Spinal cord (tissue), 10 donors: ENCODE measurements around the gene PERP. TPM values are rescaled to one million over a fixed set of nuclear protein-coding genes. Genes with fewer than 3 reads are reported as not detected.

Source experiments
- DNase-seq, 6 donors: peaks; one replicate each; pipeline versions ENCODE4 v3.0.0 to v3.0.0-alpha.2; 2013 to 2015; ENCODE audit warnings: low spot score in 6 of 6, low read depth in 4 of 6
- H3K27ac ChIP-seq: one replicate; pipeline ENCODE4 v1.5.1; 2013; ENCODE audit warnings: low read depth, low read length, control low read depth
- H3K27me3 ChIP-seq: one replicate; pipeline ENCODE4 v1.6.1; 2013; ENCODE audit warnings: low read length; ENCODE audit not compliant: control insufficient read depth, insufficient read depth
- H3K36me3 ChIP-seq: one replicate; pipeline ENCODE4 v1.6.1; 2013; ENCODE audit warnings: low read length; ENCODE audit not compliant: control insufficient read depth, insufficient read depth
- H3K4me1 ChIP-seq: one replicate; pipeline ENCODE4 v1.6.1; 2013; ENCODE audit warnings: low read length; ENCODE audit not compliant: control insufficient read depth, insufficient read depth
- H3K4me3 ChIP-seq: one replicate; pipeline ENCODE4 v1.5.1; 2013; ENCODE audit warnings: low read depth, low read length, control low read depth
- H3K9me3 ChIP-seq: one replicate; pipeline ENCODE4 v1.6.1; 2013; ENCODE audit warnings: low read length; ENCODE audit not compliant: control insufficient read depth, insufficient read depth
- WGBS: methylation state at CpG from one replicate; pipeline ENCODE4 v1.1.5; 2013; ENCODE audit warnings: missing lambda C conversion rate; ENCODE audit not compliant: insufficient coverage; 5-methylcytosine and 5-hydroxymethylcytosine counted together
- polyA plus RNA-seq, 2 donors: library from polyadenylated mRNA; unstranded; fragments of 120-200 nt; gene quantifications; one replicate each; pipeline ENCODE4 v1.2.1, GENCODE V29; 2013; ENCODE audit not compliant: insufficient read length in 2 of 2
- total RNA-seq, 2 donors: library from RNA; depleted of rRNA in 1 of 2; stranded (reverse); fragments of 120-200 nt in 1 of 2; fragments of >200 nt in 1 of 2; gene quantifications; one replicate each; pipeline versions ENCODE4 v1.2.3 to v1.2.4, GENCODE V29; 2013 to 2014
- donor health status: healthy.

The PERP gene
- total and polyA plus RNA-seq, 4 donors: 4.6 to 10.9 (median 6.5) TPM

GRCh38 chr6:138106665-138107077 is 548 bp downstream of the PERP start:
- Histone ChIP-seq H3K36me3 (no peaks in the 10 kb centered on the region), H3K27ac (no peak overlapping the region), H3K27me3 (peaks cover 19% of the 10 kb centered on the region), H3K9me3 (no peaks in the 10 kb centered on the region), H3K4me1 (peaks cover 9% of the 10 kb centered on the region), H3K4me3 (peak overlapping the region; percentile 55)
- 1% methylated on average over 10 of the region's 17 CpGs for WGBS
- no peak for DNase-seq

GRCh38 chr6:138105880-138106664 is 1.1 kb downstream of the PERP start:
- no peaks in the 10 kb centered on the region for H3K9me3 ChIP-seq
- H3K36me3 ChIP-seq: no peaks in the 10 kb centered on the region
- peak overlapping the region; percentile 25 for H3K4me3 ChIP-seq
- H3K27me3 ChIP-seq: peaks cover 19% of the 10 kb centered on the region
- DNase-seq: peak in 2 of 6 donors; percentile 34 to 89
- H3K27ac ChIP-seq: peak overlapping the region; percentile 5
- WGBS: 0% methylated on average over 1 of the region's 10 CpGs
- peaks cover 9% of the 10 kb centered on the region for H3K4me1 ChIP-seq

- no peaks in the 10 kb centered on the region for H3K36me3 ChIP-seq
Measured at GRCh38 chr6:138105446-138105845, 1.8 kb downstream of the PERP start.

GRCh38 chr6:138104618-138105213 is 2.5 kb downstream of the PERP start:
- Histone ChIP-seq H3K27ac (no peak overlapping the region), H3K4me1 (peaks cover 9% of the 10 kb centered on the region)
- WGBS: 66% methylated on average over 5 of the region's 10 CpGs

More at GRCh38 chr6:138105446-138105845, 1.8 kb downstream of the PERP start:
- Histone ChIP-seq H3K27me3 (peaks cover 19% of the 10 kb centered on the region), H3K4me1 (peaks cover 9% of the 10 kb centered on the region), H3K9me3 (no peaks in the 10 kb centered on the region), H3K27ac (no peak overlapping the region), H3K4me3 (no peak overlapping the region)
- DNase-seq: peak in 1 of 6 donors; percentile 20
- no CpG with 5 or more reads among the region's 5 CpGs for WGBS

GRCh38 chr6:138103871-138104270 is 3.3 kb downstream of the PERP start:
- WGBS: no CpG with 5 or more reads among the region's 5 CpGs

More at GRCh38 chr6:138104618-138105213, 2.5 kb downstream of the PERP start:
- Histone ChIP-seq H3K27me3 (peaks cover 19% of the 10 kb centered on the region), H3K4me3 (no peak overlapping the region), H3K9me3 (no peaks in the 10 kb centered on the region), H3K36me3 (no peaks in the 10 kb centered on the region)
- peak in 1 of 6 donors; percentile 19 for DNase-seq

GRCh38 chr6:138101946-138102731 is 5.1 kb downstream of the PERP start:
- peaks cover 11% of the 10 kb centered on the region for H3K27me3 ChIP-seq
- H3K36me3 ChIP-seq: no peaks in the 10 kb centered on the region
- peaks cover 4% of the 10 kb centered on the region for H3K4me1 ChIP-seq
- 80% methylated on average over 1 of the region's 10 CpGs for WGBS
- H3K27ac ChIP-seq: no peak overlapping the region
- H3K4me3 ChIP-seq: no peak overlapping the region
- H3K9me3 ChIP-seq: no peaks in the 10 kb centered on the region
- no peak for DNase-seq

More at GRCh38 chr6:138103871-138104270, 3.3 kb downstream of the PERP start:
- no peaks in the 10 kb centered on the region for H3K9me3 ChIP-seq
- H3K4me3 ChIP-seq: no peak overlapping the region
- H3K27ac ChIP-seq: no peak overlapping the region
- peaks cover 9% of the 10 kb centered on the region for H3K4me1 ChIP-seq
- H3K27me3 ChIP-seq: peaks cover 19% of the 10 kb centered on the region
- no peaks in the 10 kb centered on the region for H3K36me3 ChIP-seq
- peak in 1 of 6 donors; percentile 76 for DNase-seq

- no peak overlapping the region for H3K27ac ChIP-seq
- DNase-seq: no peak
Measured at GRCh38 chr6:138099832-138100231, 7.4 kb downstream of the PERP start.

GRCh38 chr6:138098306-138098705 is 8.9 kb downstream of the PERP start:
- H3K36me3 ChIP-seq: no peaks in the 10 kb centered on the region
- no peak overlapping the region for H3K27ac ChIP-seq
- H3K9me3 ChIP-seq: no peaks in the 10 kb centered on the region
- H3K4me3 ChIP-seq: no peak overlapping the region
- H3K27me3 ChIP-seq: no peaks in the 10 kb centered on the region
- no peak for DNase-seq
- 91% methylated on average over 2 of the region's 2 CpGs for WGBS
- no peaks in the 10 kb centered on the region for H3K4me1 ChIP-seq

More at GRCh38 chr6:138099832-138100231, 7.4 kb downstream of the PERP start:
- H3K27me3 ChIP-seq: no peaks in the 10 kb centered on the region
- no peaks in the 10 kb centered on the region for H3K4me1 ChIP-seq
- no peaks in the 10 kb centered on the region for H3K36me3 ChIP-seq
- WGBS: 61% methylated on average over 2 of the region's 5 CpGs
- no peaks in the 10 kb centered on the region for H3K9me3 ChIP-seq
- no peak overlapping the region for H3K4me3 ChIP-seq

GRCh38 chr6:138094260-138094659 is 13.0 kb downstream of the PERP start:
- no peak for DNase-seq
- WGBS: no CpG with 5 or more reads among the region's 1 CpG
- no peak overlapping the region for H3K27ac ChIP-seq

More at GRCh38 chr6:138094260-138094659, 13.0 kb downstream of the PERP start:
- Histone ChIP-seq H3K27me3 (no peaks in the 10 kb centered on the region), H3K4me3 (no peak overlapping the region), H3K36me3 (no peaks in the 10 kb centered on the region), H3K9me3 (no peaks in the 10 kb centered on the region), H3K4me1 (no peaks in the 10 kb centered on the region)
